CD14-positive monocyte (primary cell): ENCODE measurements around the gene TSHZ1. TPM values are rescaled to one million over a fixed set of nuclear protein-coding genes. Genes with fewer than 3 reads are reported as not detected.
A peak's percentile ranks its signal among the peaks of the same experiment; 100 is the strongest.
"Not testable (repeated sequence)": the region's sequence is repeated elsewhere in the genome, so short reads cannot be mapped to it uniquely, and the experiment has no call there.

ENCODE experiments used
- DNase-seq, 3 donors: peaks; one replicate each; pipeline ENCODE4 v3.0.0-alpha.2; 2011 to 2022
- H2AFZ ChIP-seq: 2 replicates; pipeline ENCODE4 v1.6.0; 2012; ENCODE audit warnings: mild to moderate bottlenecking, low read depth, low read length, inconsistent platforms; ENCODE audit not compliant: insufficient read depth, poor library complexity, severe bottlenecking
- H3K27ac ChIP-seq, 2 donors: 1 replicate in 1 of 2; 2 replicates in 1 of 2; pipeline ENCODE4 v1.5.1; 2012 to 2013; ENCODE audit warnings: low read length in 2 of 2, control low read depth in 1 of 2, inconsistent platforms in 1 of 2, low read depth in 1 of 2, mild to moderate bottlenecking in 1 of 2
- H3K27me3 ChIP-seq, 2 donors: one replicate each; pipeline versions ENCODE4 v1.6.0 to v1.6.1; 2011 to 2013; ENCODE audit warnings: low read length in 2 of 2; ENCODE audit not compliant: control insufficient read depth in 2 of 2, insufficient read depth in 2 of 2
- H3K36me3 ChIP-seq, 2 donors: replicated peaks in 1 of 2; 1 replicate in 1 of 2; 2 replicates in 1 of 2; pipeline versions ENCODE4 v1.5.1 to v1.6.1; 2012 to 2013; ENCODE audit warnings: low read length in 2 of 2, control low read depth in 1 of 2, inconsistent platforms in 1 of 2, mild to moderate bottlenecking in 1 of 2; ENCODE audit not compliant: insufficient read depth in 2 of 2, control insufficient read depth in 1 of 2
- H3K4me1 ChIP-seq, 2 donors: 1 replicate in 1 of 2; 2 replicates in 1 of 2; pipeline versions ENCODE4 v1.5.1 to v1.6.1; 2012 to 2013; ENCODE audit warnings: low read length in 2 of 2, control low read depth in 1 of 2, inconsistent platforms in 1 of 2, mild to moderate bottlenecking in 1 of 2, moderate library complexity in 1 of 2; ENCODE audit not compliant: insufficient read depth in 2 of 2, control insufficient read depth in 1 of 2
- H3K4me2 ChIP-seq: replicated peaks from 2 replicates; pipeline ENCODE3; 2012; ENCODE audit warnings: low read length, moderate library complexity, mild to moderate bottlenecking; ENCODE audit not compliant: poor library complexity, severe bottlenecking; ENCODE audit errors: extremely low read depth
- H3K4me3 ChIP-seq, 3 experiments: fragments of 200-600 bp in 1 of 3; sonication (generic) in 1 of 3; replicated peaks in 1 of 3; 1 replicate in 2 of 3; 2 replicates in 1 of 3; pipeline ENCODE4 v1.5.1; 2011 to 2013; ENCODE audit warnings: low read length in 3 of 3, mild to moderate bottlenecking in 3 of 3, control low read depth in 2 of 3, low read depth in 2 of 3, inconsistent platforms in 1 of 3, moderate library complexity in 1 of 3
- H3K79me2 ChIP-seq: 2 replicates; pipeline ENCODE4 v1.6.0; 2012; ENCODE audit warnings: mild to moderate bottlenecking, control low read depth, inconsistent platforms, low read length, moderate library complexity; ENCODE audit not compliant: insufficient read depth
- H3K9ac ChIP-seq: 2 replicates; pipeline ENCODE4 v1.6.0; 2017; ENCODE audit warnings: low read length, mild to moderate bottlenecking; ENCODE audit not compliant: insufficient read depth, poor library complexity, severe bottlenecking
- H3K9me3 ChIP-seq, 2 donors: replicated peaks in 1 of 2; 1 replicate in 1 of 2; 2 replicates in 1 of 2; pipeline versions ENCODE4 v1.5.1 to v1.6.1; 2012 to 2013; ENCODE audit warnings: low read length in 2 of 2, control low read depth in 1 of 2; ENCODE audit not compliant: control insufficient read depth in 1 of 2, insufficient read depth in 1 of 2
- H4K20me1 ChIP-seq: 2 replicates; pipeline ENCODE4 v1.6.0; 2012; ENCODE audit warnings: mild to moderate bottlenecking, low read length, control low read depth, moderate library complexity; ENCODE audit not compliant: insufficient read depth
- H3K27ac Mint-ChIP-seq, 7 donors: one replicate each; pipeline ENCODE4 v1.8.0; 2020; ENCODE audit warnings: mild to moderate bottlenecking in 7 of 7, mixed read lengths in 7 of 7, moderate library complexity in 6 of 7, inconsistent platforms in 2 of 7
- H3K27me3 Mint-ChIP-seq, 3 donors: one replicate each; pipeline ENCODE4 v1.8.0; 2021 to 2022; ENCODE audit warnings: low read depth in 3 of 3, mild to moderate bottlenecking in 3 of 3, mixed read lengths in 3 of 3, moderate library complexity in 3 of 3, inconsistent platforms in 1 of 3
- H3K36me3 Mint-ChIP-seq, 2 donors: one replicate each; pipeline ENCODE4 v1.8.0; 2020; ENCODE audit warnings: mixed read lengths in 2 of 2, inconsistent platforms in 1 of 2, mild to moderate bottlenecking in 1 of 2
- H3K4me1 Mint-ChIP-seq: one replicate; pipeline ENCODE4 v1.8.0; 2020; ENCODE audit warnings: mild to moderate bottlenecking, mixed read lengths
- H3K4me3 Mint-ChIP-seq, 2 donors: one replicate each; pipeline ENCODE4 v1.8.0; 2020; ENCODE audit warnings: mild to moderate bottlenecking in 2 of 2, mixed read lengths in 2 of 2, moderate library complexity in 1 of 2
- H3K9me3 Mint-ChIP-seq, 7 donors: one replicate each; pipeline ENCODE4 v1.8.0; 2020 to 2022; ENCODE audit warnings: mixed read lengths in 7 of 7, mild to moderate bottlenecking in 6 of 7, moderate library complexity in 6 of 7, inconsistent platforms in 2 of 7
- CTCF ChIP-seq: fragments of 200-600 bp; IDR thresholded peaks from one replicate; pipeline ENCODE4 v1.8.0; 2022; ENCODE audit warnings: antibody characterized with exemption, mild to moderate bottlenecking
- whole genome bisulfite sequencing: methylation state at CpG from one replicate; pipeline ENCODE4 v1.1.5; 2013; ENCODE audit warnings: missing lambda C conversion rate; ENCODE audit not compliant: insufficient coverage; 5-methylcytosine and 5-hydroxymethylcytosine counted together
- intact Hi-C, 2 donors: fragments of 100-400 bp; cut with micrococcal nuclease; formaldehyde crosslinking; loops; one replicate each; pipeline versions ENCODE4 v1.15.0 to v1.15.1; 2023
- polyA plus RNA-seq, 3 donors: library from polyadenylated mRNA; depleted of rRNA in 1 of 3; unstranded in 2 of 3; stranded (reverse) in 1 of 3; fragments of 300-500 nt in 2 of 3; fragments of >200 nt in 1 of 3; fragmentation: Illumina TruSeq in 2 of 3; gene quantifications; 1 replicate in 2 of 3; 2 replicates in 1 of 3; pipeline ENCODE4 v1.2.3, GENCODE V29; 2012 to 2021

TSHZ1 gene
- polyA plus RNA-seq, 3 donors: 0.76 to 3.3 (median 1.4) TPM

- no peaks in the 10 kb centered on the region for H3K36me3 Mint-ChIP-seq
- no peaks in the 10 kb centered on the region for H3K27me3 ChIP-seq
- WGBS: no CpG with 5 or more reads among the region's 2 CpGs
Measured at GRCh38 chr18:75324686-75325257, 114.2 kb downstream of the TSHZ1 start.

GRCh38 chr18:75329753-75330152 lies 119.2 kb downstream of the TSHZ1 start:
- H3K9ac ChIP-seq, H3K27me3 ChIP-seq, H3K4me3 ChIP-seq, H3K27me3 Mint-ChIP-seq, H3K4me1 Mint-ChIP-seq, H3K27ac Mint-ChIP-seq, H3K4me2 ChIP-seq, H3K4me1 ChIP-seq, intact Hi-C loops, H3K27ac ChIP-seq, H3K36me3 Mint-ChIP-seq, H3K79me2 ChIP-seq, H3K36me3 ChIP-seq, H3K4me3 Mint-ChIP-seq, H2AFZ ChIP-seq, DNase-seq, H3K9me3 ChIP-seq, H4K20me1 ChIP-seq: not testable (repeated sequence)
- WGBS: 90% methylated on average over 1 of the region's 2 CpGs
- H3K9me3 Mint-ChIP-seq: peaks cover 8 to 24% (median 20%) of the 10 kb centered on the region in 7 donors

More at GRCh38 chr18:75324686-75325257, 114.2 kb downstream of the TSHZ1 start:
- H3K9me3 Mint-ChIP-seq: peaks cover 8 to 25% (median 20%) of the 10 kb centered on the region in 7 donors
- H3K4me1 Mint-ChIP-seq: no peaks in the 10 kb centered on the region
- H3K4me3 ChIP-seq: no peak overlapping the region
- H3K4me2 ChIP-seq: no peak overlapping the region
- DNase-seq: no peak
- no peaks in the 10 kb centered on the region for H3K36me3 ChIP-seq
- H3K9me3 ChIP-seq: no peaks in the 10 kb centered on the region
- no peak overlapping the region for H3K27ac Mint-ChIP-seq
- TF ChIP-seq CTCF: no peak
- no peaks in the 10 kb centered on the region for H3K79me2 ChIP-seq
- H3K9ac ChIP-seq: no peak overlapping the region
- no peaks in the 10 kb centered on the region for H3K4me1 ChIP-seq
- intact Hi-C loops: no loop called here
- H3K27me3 Mint-ChIP-seq: peaks cover 2 to 10% (median 3%) of the 10 kb centered on the region in 3 donors
- H4K20me1 ChIP-seq: no peaks in the 10 kb centered on the region
- peak overlapping the region in 1 of 2 donors; percentile 29 for H3K4me3 Mint-ChIP-seq
- H2AFZ ChIP-seq: no peak overlapping the region
- no peak overlapping the region for H3K27ac ChIP-seq
